ENCODE measurements around the gene EP400. TPM values are rescaled to one million over a fixed set of nuclear protein-coding genes. Genes with fewer than 3 reads are reported as not detected.

Gene EP400
- total and polyA plus RNA-seq, 2 of the 13 experiments (the other 11 are each of a cell fraction or from before 2014, with no cell fraction given) = 4.9 to 5.0 TPM

- POLR2A ChIA-PET = no interaction called here
- Histone ChIP-seq H4K20me1 (ENCODE audit: insufficient read depth, low read length) (peaks cover 30% of the 10 kb centered on the region; the same call in 1 of the 2 replicates), H2AFZ (ENCODE audit: low read length) (no peak overlapping the region), H3K4me2 (ENCODE audit: low read depth, low read length) (no peak overlapping the region), H3K27ac (ENCODE audit: extremely low read length, insufficient read depth, low read length) (no peak overlapping the region), H3K9me3 (ENCODE audit: low read length) (no peaks in the 10 kb centered on the region), H3K4me1 (ENCODE audit: insufficient read depth, low read length) (no peaks in the 10 kb centered on the region), H3K9ac (ENCODE audit: insufficient read depth, low read depth, low read length) (no peak overlapping the region), H3K27me3 (ENCODE audit: control insufficient read depth in 1 of 2, insufficient read depth in 2 of 2, low read length in 2 of 2) (no peaks in the 10 kb centered on the region), H3K79me2 (ENCODE audit: insufficient read depth, low read length) (peaks cover 1% of the 10 kb centered on the region), H3K36me3 (replicated peaks in 1 of 2; ENCODE audit: control insufficient read depth in 1 of 2, insufficient read depth in 2 of 2, low read length in 2 of 2) (peaks cover 8 to 11% of the 10 kb centered on the region in 2 experiments; a peak in 4 of 5 replicates), H3K4me3 (replicated peaks in 1 of 3; ENCODE audit: insufficient read depth in 1 of 3, low read depth in 2 of 3, low read length in 3 of 3) (no peak overlapping the region)
- TF ChIP-seq CREB1 (IDR thresholded peaks at IDR 0.05) = no peak
- TF ChIP-seq CREB1 (CRISPR knock-in tag; IDR thresholded peaks at IDR 0.05) = no peak
- TF ChIP-seq MATR3 (CRISPR knock-in tag; IDR thresholded peaks at IDR 0.05) = no peak
- TF ChIP-seq FOXP4 (CRISPR knock-in tag; IDR thresholded peaks at IDR 0.05) = no peak
- TF ChIP-seq HNRNPH1 (optimal IDR thresholded peaks at IDR 0.05; ENCODE audit: low read depth, low read length) = no peak
- no peak for TF ChIP-seq TAF1 (CRISPR knock-in tag; IDR thresholded peaks at IDR 0.05)
- TF ChIP-seq ZBTB20 (CRISPR knock-in tag; IDR thresholded peaks at IDR 0.05; ENCODE audit: borderline replicate concordance, low read depth) = no peak
- TF ChIP-seq ZFP36L2 (CRISPR knock-in tag; IDR thresholded peaks at IDR 0.05) = no peak
- no peak for TF ChIP-seq KMT2A (CRISPR knock-in tag; IDR thresholded peaks at IDR 0.05)
- intact Hi-C loops (cut with micrococcal nuclease; ENCODE audit: unreplicated experiment) = no loop called here
- no peak for DNase-seq (ENCODE audit: low spot score)
- no peak for ATAC-seq
- BruUV-seq (replicated peaks) = no TSS peak
- CTCF ChIA-PET (ENCODE audit: low intra/inter-chr PET ratio, low total read pairs) = no interaction called here
- in situ Hi-C loops (cut with HindIII; ENCODE audit: extremely low pct_ligation_motif_present, low pct_unique_long_range_greater_than_20kb) = no loop called here
- 100% methylated on average over 4 of the region's 13 CpGs for whole genome bisulfite sequencing (ENCODE audit: low lambda C conversion rate)
- FAIRE-seq = no peak
Measured at GRCh38 chr12:131905081-131905629, 44.6 kb upstream of the EP400 start.
